NCI-H446 treated with DMSO at 0.1 percent for 48 hours (cell line): ENCODE results near the gene ST6GALNAC6.
"Not testable (repeated sequence)": the region's sequence is repeated elsewhere in the genome, so short reads cannot be mapped to it uniquely, and the experiment has no call there.

Source experiments
- DNase-seq: peaks from one replicate; lab custom pipeline; 2025; lab: John Stamatoyannopoulos, UW

Gene ST6GALNAC6

GRCh38 chr9:127873223-127873691 is 26.1 kb downstream of the ST6GALNAC6 start:
- no peak for DNase-seq

GRCh38 chr9:127872369-127873222 is 26.8 kb downstream of the ST6GALNAC6 start:
- no peak for DNase-seq

GRCh38 chr9:127871531-127871930 is 27.9 kb downstream of the ST6GALNAC6 start:
- no peak for DNase-seq

GRCh38 chr9:127870887-127871286 is 28.5 kb downstream of the ST6GALNAC6 start:
- no peak for DNase-seq

GRCh38 chr9:127870153-127870491 is 29.3 kb downstream of the ST6GALNAC6 start:
- not testable (repeated sequence) for DNase-seq

- DNase-seq = no peak
Observed at GRCh38 chr9:127869310-127870152, 29.9 kb downstream of the ST6GALNAC6 start.

- no peak for DNase-seq
Observed at GRCh38 chr9:127868278-127868902, 31.0 kb downstream of the ST6GALNAC6 start.

- no peak for DNase-seq
Observed at GRCh38 chr9:127867356-127868277, 31.8 kb downstream of the ST6GALNAC6 start.

- no peak for DNase-seq
Observed at GRCh38 chr9:127866535-127866934, 32.9 kb downstream of the ST6GALNAC6 start.

- no peak for DNase-seq
Observed at GRCh38 chr9:127865645-127866464, 33.5 kb downstream of the ST6GALNAC6 start.

- no peak for DNase-seq
Observed at GRCh38 chr9:127863191-127863621, 36.2 kb downstream of the ST6GALNAC6 start.

- DNase-seq = no peak
Observed at GRCh38 chr9:127862075-127863011, 37.1 kb downstream of the ST6GALNAC6 start.

- DNase-seq = no peak
Observed at GRCh38 chr9:127860779-127861178, 38.6 kb downstream of the ST6GALNAC6 start.

GRCh38 chr9:127860260-127860659 is 39.1 kb downstream of the ST6GALNAC6 start:
- no peak for DNase-seq

- no peak for DNase-seq
Observed at GRCh38 chr9:127858041-127858512, 41.3 kb downstream of the ST6GALNAC6 start.

GRCh38 chr9:127857278-127857677 is 42.1 kb downstream of the ST6GALNAC6 start:
- DNase-seq = no peak

GRCh38 chr9:127856729-127857116 is 42.7 kb downstream of the ST6GALNAC6 start:
- DNase-seq = no peak

GRCh38 chr9:127856094-127856728 is 43.2 kb downstream of the ST6GALNAC6 start:
- DNase-seq = no peak

- DNase-seq = no peak
Observed at GRCh38 chr9:127855522-127855921, 43.9 kb downstream of the ST6GALNAC6 start.
